HepG2 (cell line): ENCODE data around the gene USP2. TPM values are rescaled to one million over a fixed set of nuclear protein-coding genes. Genes with fewer than 3 reads are reported as not detected.

Source experiments
- ARNTL ChIP-seq: sonication (generic); formaldehyde crosslinking; IDR thresholded peaks from 2 replicates; pipeline ENCODE4 v1.4.0; 2020; ENCODE audit warnings: mild to moderate bottlenecking, missing genetic modification reagents
- GTF2F1 ChIP-seq: fragments of 150-350 bp; IDR thresholded peaks from 2 replicates; pipeline ENCODE4 v1.6.1; 2014; ENCODE audit warnings: low read length
- KDM4B ChIP-seq: sonication (generic); formaldehyde crosslinking; IDR thresholded peaks from 2 replicates; pipeline ENCODE4 v1.4.0; 2020; ENCODE audit warnings: missing genetic modification reagents
- LCORL ChIP-seq, 2 experiments: fragments of 450-650 bp in 1 of 2; sonication (generic) in 1 of 2; formaldehyde crosslinking in 1 of 2; IDR thresholded peaks; 2 replicates each; pipeline versions ENCODE4 v1.5.0 to v1.6.1; 2017 to 2020; ENCODE audit warnings: antibody characterized with exemption in 1 of 2, missing genetic modification reagents in 1 of 2
- MEIS2 ChIP-seq: sonication (generic); formaldehyde crosslinking; IDR thresholded peaks from 2 replicates; pipeline ENCODE4 v1.9.0; 2021; ENCODE audit warnings: mild to moderate bottlenecking, missing genetic modification reagents
- NFIB ChIP-seq: sonication (generic); formaldehyde crosslinking; IDR thresholded peaks from 2 replicates; pipeline ENCODE4 v1.9.0; 2021; ENCODE audit warnings: missing genetic modification reagents, mild to moderate bottlenecking, borderline replicate concordance
- NRL ChIP-seq: sonication (generic); formaldehyde crosslinking; IDR thresholded peaks from 2 replicates; pipeline ENCODE4 v1.5.0; 2020; ENCODE audit warnings: missing genetic modification reagents, mild to moderate bottlenecking, moderate library complexity, borderline replicate concordance
- PAWR ChIP-seq: sonication (generic); formaldehyde crosslinking; IDR thresholded peaks from 2 replicates; pipeline ENCODE4 v1.4.0; 2020; ENCODE audit warnings: missing genetic modification reagents, mild to moderate bottlenecking, borderline replicate concordance
- PBX2 ChIP-seq: IDR thresholded peaks from 2 replicates; pipeline ENCODE4 v1.6.1; 2016; ENCODE audit warnings: control low read depth
- POLR2G ChIP-seq: fragments of 200-400 bp; formaldehyde crosslinking; IDR thresholded peaks from 2 replicates; pipeline ENCODE4 v1.6.1; 2018; ENCODE audit warnings: mild to moderate bottlenecking, low read depth, low read length, moderate library complexity
- RXRB ChIP-seq: IDR thresholded peaks from 2 replicates; pipeline ENCODE4 v1.6.1; 2016; ENCODE audit warnings: borderline replicate concordance, missing genetic modification reagents, missing compliant biosample characterization
- UBTF ChIP-seq: sonication (generic); formaldehyde crosslinking; IDR thresholded peaks from 2 replicates; pipeline ENCODE4 v1.4.0; 2020; ENCODE audit warnings: mild to moderate bottlenecking, missing genetic modification reagents
- ZBTB21 ChIP-seq: sonication (generic); formaldehyde crosslinking; IDR thresholded peaks from 2 replicates; pipeline ENCODE4 v1.4.0; 2020; ENCODE audit warnings: missing genetic modification reagents
- ZNF121 ChIP-seq: sonication (generic); formaldehyde crosslinking; IDR thresholded peaks from 2 replicates; pipeline ENCODE4 v1.5.0; 2020; ENCODE audit warnings: mild to moderate bottlenecking, missing genetic modification reagents
- ZNF263 ChIP-seq: sonication (generic); formaldehyde crosslinking; IDR thresholded peaks from 2 replicates; pipeline ENCODE4 v1.4.0; 2020; ENCODE audit warnings: missing genetic modification reagents
- ZNF276 ChIP-seq: sonication (generic); formaldehyde crosslinking; IDR thresholded peaks from 2 replicates; pipeline ENCODE4 v1.4.0; 2020; ENCODE audit warnings: mild to moderate bottlenecking, low read depth, missing genetic modification reagents
- ZNF281 ChIP-seq: sonication (generic); formaldehyde crosslinking; IDR thresholded peaks from 2 replicates; pipeline ENCODE4 v1.4.0; 2020; ENCODE audit warnings: missing genetic modification reagents, borderline replicate concordance
- ZNF382 ChIP-seq: sonication (generic); formaldehyde crosslinking; IDR thresholded peaks from 2 replicates; pipeline ENCODE4 v1.5.0; 2020; ENCODE audit warnings: missing genetic modification reagents, mild to moderate bottlenecking, borderline replicate concordance
- ZNF788 ChIP-seq: sonication (generic); formaldehyde crosslinking; IDR thresholded peaks from 2 replicates; pipeline ENCODE4 v1.5.0; 2020; ENCODE audit warnings: mild to moderate bottlenecking, missing genetic modification reagents, borderline replicate concordance
- ZNF792 ChIP-seq: IDR thresholded peaks from 2 replicates; pipeline ENCODE4 v1.6.1; 2016
- polyA plus RNA-seq, 8 experiments: library from polyadenylated mRNA; depleted of rRNA in 3 of 8; stranded (reverse) in 7 of 8; unstranded in 1 of 8; fragments of >200 nt; fragmentation: Illumina TruSeq in 4 of 8; extraction: Trizol in 4 of 8; gene quantifications; 2 replicates each; pipeline versions ENCODE4 v1.2.1 to v1.2.3, GENCODE V29; 2011 to 2016; ENCODE audit warnings: low read depth in 4 of 8, missing spikeins in 1 of 8, mixed read lengths in 1 of 8; ENCODE audit not compliant: insufficient read depth in 1 of 8
- total RNA-seq, 5 experiments: library from RNA; depleted of rRNA; stranded (reverse); fragments of >200 nt; fragmentation: Illumina TruSeq; extraction: Trizol; gene quantifications; 2 replicates each; pipeline ENCODE4 v1.2.3, GENCODE V29; 2016; ENCODE audit warnings: low read depth in 1 of 5

Gene USP2
- total and polyA plus RNA-seq, 2 of the 13 experiments (the other 11 are each of a cell fraction or from before 2014, with no cell fraction given): 2.5 to 6.0 TPM

GRCh38 chr11:119376197-119376847, 5.2 kb downstream of the USP2 start (continued):
- peak; percentile 38; the same call in 1 of the 2 replicates for TF ChIP-seq RXRB
- TF ChIP-seq ZNF263 (CRISPR knock-in tag): 0 out of 2 replicates have a peak, but pooled peaks have one; percentile 14
- peak; percentile 74; the same call in 1 of the 2 replicates for TF ChIP-seq ZNF788 (CRISPR knock-in tag)
- 0 out of 2 replicates have a peak, but pooled peaks have one; percentile 55 for TF ChIP-seq MEIS2
- 0 out of 2 replicates have a peak, but pooled peaks have one; percentile 52 for TF ChIP-seq ZNF276 (CRISPR knock-in tag)
- peak; percentile 73; the same call in 1 of the 2 replicates for TF ChIP-seq ZNF121 (CRISPR knock-in tag)
- TF ChIP-seq GTF2F1: no peak
- TF ChIP-seq ARNTL (CRISPR knock-in tag): peak; percentile 89; the same call in 1 of the 2 replicates
- peak; percentile 74; the same call in 1 of the 2 replicates for TF ChIP-seq ZNF792 (CRISPR knock-in tag)
- no peak for TF ChIP-seq LCORL (IDR thresholded peaks at IDR 0.05)
- peak; percentile 56; the same call in 1 of the 2 replicates for TF ChIP-seq LCORL (CRISPR knock-in tag; IDR thresholded peaks at IDR 0.05)
- TF ChIP-seq ZNF281 (CRISPR knock-in tag): peak; percentile 23; the same call in 1 of the 2 replicates
- no peak for TF ChIP-seq PBX2 (CRISPR knock-in tag)
- no peak for TF ChIP-seq PAWR (CRISPR knock-in tag)
- peak; percentile 52; the same call in 1 of the 2 replicates for TF ChIP-seq POLR2G
- peak; percentile 27; the same call in 1 of the 2 replicates for TF ChIP-seq ZBTB21 (CRISPR knock-in tag)
- TF ChIP-seq NFIB (CRISPR knock-in tag): no peak
- peak; percentile 75 for TF ChIP-seq KDM4B
- TF ChIP-seq ZNF382 (CRISPR knock-in tag): no peak
- TF ChIP-seq NRL (CRISPR knock-in tag): no peak
- peak; percentile 56; the same call in 1 of the 2 replicates for TF ChIP-seq UBTF (CRISPR knock-in tag)
